GM12801 (cell line): ENCODE data around the gene ABRACL.

Experiments used
- TF ChIP-seq, protein P1 (sequence below): IDR thresholded peaks from one replicate; pipeline ENCODE4 v1.5.1; 2011; ENCODE audit warnings: control low read depth; ENCODE audit not compliant: insufficient read length; ENCODE audit errors: extremely low read depth

Gene ABRACL, protein sequence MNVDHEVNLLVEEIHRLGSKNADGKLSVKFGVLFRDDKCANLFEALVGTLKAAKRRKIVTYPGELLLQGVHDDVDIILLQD

DNA sequence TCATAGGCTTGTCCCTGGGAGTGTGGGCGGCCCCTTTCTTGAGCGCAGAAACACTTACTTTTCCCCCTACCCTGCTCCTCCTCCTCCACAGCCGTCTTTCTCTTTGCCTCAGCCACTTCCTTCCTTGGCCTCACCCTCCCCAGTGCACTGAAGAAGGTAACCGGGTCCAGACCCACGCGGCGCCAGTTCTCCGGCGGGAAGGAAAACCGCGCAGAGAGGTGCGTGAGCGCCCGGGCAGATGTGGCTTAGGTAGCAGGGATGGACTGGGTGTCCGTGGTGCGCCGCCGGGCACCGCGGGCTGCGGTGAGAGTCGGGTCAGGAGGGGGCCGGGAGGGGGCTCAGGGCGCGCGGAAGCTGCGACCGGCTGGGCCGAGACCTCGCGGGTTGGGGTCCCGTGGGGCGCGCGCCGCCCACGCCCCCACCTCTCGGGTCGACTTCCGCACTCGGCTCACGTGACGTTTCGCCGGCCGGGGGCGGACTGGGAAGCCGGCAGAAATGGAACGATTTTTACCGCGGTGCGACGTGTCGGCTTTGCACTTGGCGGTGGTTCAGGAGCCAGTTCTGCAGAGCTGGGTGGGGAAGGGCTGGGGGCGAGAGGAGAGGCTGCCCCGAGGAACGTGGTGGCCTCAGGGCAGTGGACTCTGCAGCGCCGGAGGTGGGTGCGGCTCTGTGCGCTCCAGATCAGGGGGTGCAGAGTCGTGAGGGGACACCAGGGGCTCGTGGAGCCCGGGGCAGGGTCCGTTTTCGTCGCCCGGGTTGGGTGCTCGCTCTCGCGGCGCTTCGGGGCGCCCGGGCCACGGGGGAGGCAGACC is at the start of gene ABRACL:
Gene ABRACL (plus strand): TSS at position 88 of the 812 bp plus-strand sequence. CDS start 5,416 bp downstream, outside the sequence.
- TF ChIP-seq, protein P1, sequence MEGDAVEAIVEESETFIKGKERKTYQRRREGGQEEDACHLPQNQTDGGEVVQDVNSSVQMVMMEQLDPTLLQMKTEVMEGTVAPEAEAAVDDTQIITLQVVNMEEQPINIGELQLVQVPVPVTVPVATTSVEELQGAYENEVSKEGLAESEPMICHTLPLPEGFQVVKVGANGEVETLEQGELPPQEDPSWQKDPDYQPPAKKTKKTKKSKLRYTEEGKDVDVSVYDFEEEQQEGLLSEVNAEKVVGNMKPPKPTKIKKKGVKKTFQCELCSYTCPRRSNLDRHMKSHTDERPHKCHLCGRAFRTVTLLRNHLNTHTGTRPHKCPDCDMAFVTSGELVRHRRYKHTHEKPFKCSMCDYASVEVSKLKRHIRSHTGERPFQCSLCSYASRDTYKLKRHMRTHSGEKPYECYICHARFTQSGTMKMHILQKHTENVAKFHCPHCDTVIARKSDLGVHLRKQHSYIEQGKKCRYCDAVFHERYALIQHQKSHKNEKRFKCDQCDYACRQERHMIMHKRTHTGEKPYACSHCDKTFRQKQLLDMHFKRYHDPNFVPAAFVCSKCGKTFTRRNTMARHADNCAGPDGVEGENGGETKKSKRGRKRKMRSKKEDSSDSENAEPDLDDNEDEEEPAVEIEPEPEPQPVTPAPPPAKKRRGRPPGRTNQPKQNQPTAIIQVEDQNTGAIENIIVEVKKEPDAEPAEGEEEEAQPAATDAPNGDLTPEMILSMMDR, result no peak

DNA sequence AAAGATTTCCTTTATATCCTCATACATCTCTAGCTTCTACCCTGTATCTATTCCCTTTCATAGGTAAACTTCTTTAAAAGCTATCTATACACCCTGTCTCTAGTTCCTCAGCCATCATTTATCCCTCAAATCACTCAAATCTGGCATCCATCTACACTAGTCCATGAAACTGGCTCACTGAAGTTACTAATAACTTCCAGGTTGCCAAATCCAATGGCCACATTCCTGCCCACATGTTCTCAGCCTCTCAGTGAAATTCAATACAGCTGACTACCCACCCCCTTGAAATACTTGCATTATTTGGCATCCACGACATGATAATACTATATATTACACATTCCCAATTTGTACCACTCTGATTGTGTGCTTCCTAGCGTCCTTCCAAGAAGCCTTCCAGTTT is 49.2 kb upstream of the ABRACL start:
- TF ChIP-seq, protein P1, result no peak

DNA sequence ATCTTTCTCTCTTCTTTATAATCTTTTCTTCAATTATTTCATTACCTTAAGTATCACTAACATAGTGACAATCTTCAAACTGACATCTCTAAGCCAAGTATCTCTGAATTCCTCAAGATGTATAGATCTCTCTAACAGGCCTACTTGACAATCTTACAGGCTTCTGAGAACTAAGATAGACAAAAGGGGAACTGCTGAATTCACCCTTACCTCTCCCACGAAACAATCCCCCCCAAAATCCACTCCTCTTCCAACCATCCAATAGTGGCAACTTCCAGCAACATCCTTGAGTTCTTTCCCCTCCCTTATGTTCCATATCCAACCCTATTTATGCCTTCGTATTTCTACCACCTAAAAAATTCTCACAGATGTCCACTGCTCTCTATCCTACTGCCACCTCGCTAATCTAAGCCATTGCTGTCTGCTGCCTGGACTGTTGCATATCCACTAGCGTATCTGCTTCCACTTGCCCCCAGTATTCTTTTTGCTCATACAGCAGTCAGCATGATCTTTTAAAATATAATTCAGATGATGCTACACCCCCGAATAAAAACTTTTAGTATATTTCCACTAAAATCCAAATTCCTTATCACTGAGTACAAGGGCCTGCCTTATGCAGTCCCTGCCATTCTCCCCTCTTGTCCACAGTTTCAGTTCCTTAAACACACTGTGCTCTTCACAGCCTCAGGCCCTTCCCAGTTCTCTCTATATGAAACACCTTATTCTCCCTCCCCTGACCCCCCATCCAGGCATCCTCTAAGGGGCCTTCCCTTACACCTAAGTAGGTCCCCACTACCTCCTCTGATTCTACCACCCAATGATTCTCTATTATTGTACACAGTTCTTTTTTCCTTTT is 48.5 kb upstream of the ABRACL start:
- TF ChIP-seq, protein P1, result no peak

DNA sequence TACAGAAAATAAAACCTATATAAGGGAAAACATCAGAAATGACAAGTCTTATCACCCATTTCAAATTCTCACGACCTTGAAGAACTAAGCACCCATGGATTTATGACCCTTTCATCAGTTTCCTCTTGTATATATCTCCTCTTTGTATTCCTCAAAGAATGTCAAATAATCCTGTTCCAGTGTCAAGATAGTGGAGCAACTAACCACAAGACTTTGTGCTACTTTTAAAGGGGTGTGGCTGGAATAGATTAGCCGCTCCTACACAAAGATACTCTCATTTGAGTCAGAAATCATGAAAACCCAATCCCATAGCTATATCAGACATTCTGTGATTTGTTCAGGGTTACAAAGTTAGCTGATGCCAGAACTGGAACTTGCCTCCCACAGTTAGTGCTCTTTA is 47.1 kb upstream of the ABRACL start:
- TF ChIP-seq, protein P1, result no peak

DNA sequence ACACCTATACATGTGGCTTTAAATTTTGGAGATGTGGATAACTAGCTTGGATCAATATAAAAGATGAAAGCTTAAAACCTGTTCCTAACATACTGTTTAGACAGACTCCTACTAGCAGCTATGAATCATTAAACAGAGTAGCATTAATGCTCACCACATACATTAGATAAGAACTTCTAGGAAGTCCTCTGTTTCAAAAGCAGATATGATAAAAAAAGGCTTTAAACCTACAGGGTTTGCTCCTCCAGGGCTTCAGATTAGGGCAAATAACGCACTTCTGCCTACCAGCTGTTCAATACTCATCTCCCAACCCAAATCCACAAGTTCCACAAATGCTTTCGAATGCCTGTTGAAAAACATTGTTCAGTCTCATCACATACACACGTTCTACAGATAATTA is 42.0 kb upstream of the ABRACL start:
- TF ChIP-seq, protein P1, result no peak

DNA sequence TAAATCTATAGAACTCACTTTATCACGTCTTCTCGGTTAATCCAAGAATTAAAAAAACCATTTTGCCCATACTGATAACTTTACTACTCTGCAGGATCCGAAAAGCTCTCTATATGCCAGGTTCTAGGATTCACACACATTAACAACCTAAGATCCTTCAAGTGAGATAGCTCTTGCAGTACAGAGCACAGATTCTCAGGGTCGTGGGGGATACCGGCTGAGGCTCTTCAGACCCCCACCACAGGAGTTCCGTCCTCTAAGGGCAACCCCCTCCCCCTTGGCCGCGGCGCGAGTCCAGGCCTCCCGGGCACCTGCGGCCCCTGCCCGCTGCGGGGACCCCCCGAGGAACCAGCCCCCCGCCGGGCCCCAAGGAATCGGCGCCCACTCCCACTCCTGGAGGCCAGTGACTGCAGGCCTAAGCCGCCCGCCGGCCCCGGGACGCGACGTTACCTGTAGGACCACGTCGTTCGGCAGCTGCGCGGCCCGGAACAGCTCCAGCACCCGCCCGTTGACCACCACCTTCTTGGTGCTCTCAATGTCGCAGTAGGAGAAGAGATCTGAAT is 41.4 kb upstream of the ABRACL start:
- TF ChIP-seq, protein P1, result no peak
